AG04450 (cell line): ENCODE data around the gene TRDMT1. TPM values are rescaled to one million over a fixed set of nuclear protein-coding genes. Genes with fewer than 3 reads are reported as not detected.

Source experiments
- CTCF ChIA-PET: fragments of 300-600, 350-600 bp; formaldehyde crosslinking; extraction: SDS; loops from one replicate; lab custom pipeline; 2022; ENCODE audit warnings: antibody characterized with exemption, inconsistent platforms; lab: Charles Lee
- POLR2A ChIA-PET: fragments of 350-600 bp; formaldehyde crosslinking; extraction: SDS; loops from one replicate; lab custom pipeline; 2021; ENCODE audit warnings: antibody characterized with exemption, inconsistent platforms; lab: Yijun Ruan, JAX
- DNase-seq: peaks from one replicate; pipeline ENCODE4 v3.0.0-alpha.2; 2011; ENCODE audit warnings: low read depth, low spot score
- H3K27ac ChIP-seq: one replicate; pipeline ENCODE4 v1.5.1; 2012; ENCODE audit warnings: low read depth, low read length, control low read depth
- H3K27me3 ChIP-seq: one replicate; pipeline ENCODE4 v1.6.0; 2012; ENCODE audit warnings: low read length; ENCODE audit not compliant: control insufficient read depth, insufficient read depth
- H3K4me3 ChIP-seq: 2 replicates; pipeline ENCODE4 v1.5.1; 2011; ENCODE audit warnings: mild to moderate bottlenecking, low read depth, low read length, control low read depth
- H3K9me3 ChIP-seq: 2 replicates; pipeline ENCODE4 v1.5.1; 2012; ENCODE audit warnings: low read length; ENCODE audit not compliant: control insufficient read depth, insufficient read depth
- CTCF ChIP-seq: IDR thresholded peaks from 2 replicates; pipeline ENCODE4 v1.5.1; 2011; ENCODE audit warnings: low read depth, low read length, control low read depth, inconsistent platforms
- polyA plus RNA-seq: library from polyadenylated mRNA; depleted of rRNA; stranded (reverse); fragments of >200 nt; gene quantifications from 2 replicates; pipeline ENCODE4 v1.2.3, GENCODE V29; 2011

Gene TRDMT1
- polyA plus RNA-seq, 1 experiment, result 7.1 TPM

- no peak overlapping the region for H3K27ac ChIP-seq
- DNase-seq, result no peak
- no peak for TF ChIP-seq CTCF
- POLR2A ChIA-PET, result interaction anchor here (1.2 to 2.0 kb wide), 2 partner anchors 12 to 25 kb away, joined by 4 to 5 read pairs; partner anchors contain the start of gene TRDMT1
- H3K4me3 ChIP-seq, result no peak overlapping the region
- no peaks in the 10 kb centered on the region for H3K27me3 ChIP-seq
- CTCF ChIA-PET, result interaction anchor here (1.4 to 3.2 kb wide), 2 partner anchors 10 to 26 kb away, joined by 3 to 9 read pairs; no protein-coding TSS in a partner anchor
- peaks cover 3% of the 10 kb centered on the region; the same call in 1 of the 2 replicates for H3K9me3 ChIP-seq
These were observed 24.3 kb upstream of the TRDMT1 start for GRCh38 chr10:17225808-17226207.

- Histone ChIP-seq H3K9me3 (no peaks in the 10 kb centered on the region), H3K27ac (no peak overlapping the region), H3K27me3 (no peaks in the 10 kb centered on the region), H3K4me3 (no peak overlapping the region)
- no peak for TF ChIP-seq CTCF
- no peak for DNase-seq
- ChIA-PET POLR2A (no interaction called here), CTCF (no interaction called here)
These were observed 20.9 kb upstream of the TRDMT1 start for GRCh38 chr10:17222329-17222728.

GRCh38 chr10:17220652-17221100, 19.2 kb upstream of the TRDMT1 start:
- Histone ChIP-seq H3K4me3 (no peak overlapping the region), H3K27ac (no peak overlapping the region), H3K9me3 (no peaks in the 10 kb centered on the region), H3K27me3 (no peaks in the 10 kb centered on the region)
- ChIA-PET POLR2A (interaction anchor here (1.5 kb wide), 1 partner anchor 9 kb away, joined by 4 read pairs; no protein-coding TSS in a partner anchor), CTCF (interaction anchor here (1.2 kb wide), 1 partner anchor 10 kb away, joined by 5 read pairs; no protein-coding TSS in a partner anchor)
- TF ChIP-seq CTCF, result no peak
- DNase-seq, result no peak

- ChIA-PET POLR2A (interaction anchor here (0.6 to 1.2 kb wide), 3 partner anchors 10 to 232 kb away, joined by 3 to 6 read pairs (median 6); partner anchors contain the start of gene VIM), CTCF (interaction anchor here (1.0 kb wide), 1 partner anchor 366 kb away, joined by 3 read pairs; no protein-coding TSS in a partner anchor)
- no peak overlapping the region for H3K4me3 ChIP-seq
- no peaks in the 10 kb centered on the region for H3K27me3 ChIP-seq
- no peak for TF ChIP-seq CTCF
- H3K27ac ChIP-seq, result peak overlapping the region; percentile 42
- no peak for DNase-seq
- no peaks in the 10 kb centered on the region for H3K9me3 ChIP-seq
These were observed 17.6 kb upstream of the TRDMT1 start for GRCh38 chr10:17219024-17219423.

GRCh38 chr10:17217631-17218232, 16.3 kb upstream of the TRDMT1 start:
- ChIA-PET POLR2A (no interaction called here), CTCF (no interaction called here)
- no peak for TF ChIP-seq CTCF
- Histone ChIP-seq H3K9me3 (no peaks in the 10 kb centered on the region), H3K27me3 (no peaks in the 10 kb centered on the region), H3K27ac (peak overlapping the region; percentile 54), H3K4me3 (no peak overlapping the region)
- DNase-seq, result no peak
